Smooth muscle cell (in vitro differentiated cells): Measurements from ENCODE around the gene UBE2E1. TPM values are rescaled to one million over a fixed set of nuclear protein-coding genes. Genes with fewer than 3 reads are reported as not detected.
A peak's percentile ranks its signal among the peaks of the same experiment; 100 is the strongest.

ENCODE experiments used
- DNase-seq: peaks from one replicate; lab custom pipeline; 2025; ENCODE audit not compliant: unreplicated experiment; lab: John Stamatoyannopoulos, UW
- H2AFZ ChIP-seq: fragments of 200-600 bp; sonication (generic); 2 replicates; pipeline ENCODE4 v1.6.0; 2016; ENCODE audit warnings: antibody characterized with exemption, low read depth, mild to moderate bottlenecking
- H3F3A ChIP-seq: fragments of 200-600 bp; sonication (generic); 2 replicates; pipeline ENCODE4 v1.6.0; 2017; ENCODE audit warnings: antibody characterized with exemption, low read depth
- H3K27ac ChIP-seq: fragments of 200-600 bp; sonication (generic); 2 replicates; pipeline ENCODE4 v1.5.1; 2016; ENCODE audit warnings: low read depth, mild to moderate bottlenecking
- H3K27me3 ChIP-seq: fragments of 200-600 bp; sonication (generic); 2 replicates; pipeline ENCODE4 v1.6.1; 2016; ENCODE audit warnings: low read depth, mild to moderate bottlenecking
- H3K36me3 ChIP-seq: fragments of 200-600 bp; sonication (generic); 2 replicates; pipeline ENCODE4 v1.5.1; 2016; ENCODE audit warnings: low read depth
- H3K4me1 ChIP-seq: fragments of 200-600 bp; sonication (generic); 2 replicates; pipeline ENCODE4 v1.5.1; 2016; ENCODE audit warnings: low read depth
- H3K4me2 ChIP-seq: fragments of 200-600 bp; sonication (generic); 2 replicates; pipeline ENCODE4 v1.6.0; 2016; ENCODE audit warnings: mild to moderate bottlenecking
- H3K4me3 ChIP-seq: fragments of 200-600 bp; sonication (generic); 2 replicates; pipeline ENCODE4 v1.5.1; 2016; ENCODE audit warnings: mild to moderate bottlenecking
- H3K79me2 ChIP-seq: fragments of 200-600 bp; sonication (generic); 2 replicates; pipeline ENCODE4 v1.6.0; 2016; ENCODE audit warnings: low read depth, mild to moderate bottlenecking
- H3K9ac ChIP-seq: fragments of 200-600 bp; sonication (generic); 2 replicates; pipeline ENCODE4 v1.6.0; 2016; ENCODE audit warnings: low read depth
- H3K9me3 ChIP-seq: fragments of 200-600 bp; sonication (generic); replicated peaks from 2 replicates; pipeline ENCODE4 v1.5.1; 2016; ENCODE audit warnings: low read depth
- H4K20me1 ChIP-seq: fragments of 200-600 bp; sonication (generic); 2 replicates; pipeline ENCODE4 v1.6.0; 2016; ENCODE audit warnings: low read depth
- CTCF ChIP-seq: fragments of 200-600 bp; sonication (generic); IDR thresholded peaks from 2 replicates; pipeline ENCODE4 v1.5.1; 2017; ENCODE audit warnings: borderline replicate concordance, mild to moderate bottlenecking, antibody characterized with exemption; ENCODE audit not compliant: insufficient read depth, poor library complexity, severe bottlenecking
- WGBS: methylation state at CpG from one replicate; pipeline ENCODE4 v1.1.7; 2016; ENCODE audit warnings: low lambda C conversion rate; 5-methylcytosine and 5-hydroxymethylcytosine counted together
- polyA plus RNA-seq: library from polyadenylated mRNA; unstranded; fragments of >200 nt; fragmentation: Nextera tagmentation; extraction: Ambion mirVana; gene quantifications from 2 replicates; pipeline ENCODE4 v1.2.1, GENCODE V29; 2016
- total RNA-seq: library from RNA; depleted of rRNA; stranded (reverse); fragments of >200 nt; gene quantifications from 2 replicates; pipeline ENCODE4 v1.2.3, GENCODE V29; 2014

The UBE2E1 gene
- total and polyA plus RNA-seq, 2 experiments from 2014 or later: 13.3 to 128 TPM

DNA sequence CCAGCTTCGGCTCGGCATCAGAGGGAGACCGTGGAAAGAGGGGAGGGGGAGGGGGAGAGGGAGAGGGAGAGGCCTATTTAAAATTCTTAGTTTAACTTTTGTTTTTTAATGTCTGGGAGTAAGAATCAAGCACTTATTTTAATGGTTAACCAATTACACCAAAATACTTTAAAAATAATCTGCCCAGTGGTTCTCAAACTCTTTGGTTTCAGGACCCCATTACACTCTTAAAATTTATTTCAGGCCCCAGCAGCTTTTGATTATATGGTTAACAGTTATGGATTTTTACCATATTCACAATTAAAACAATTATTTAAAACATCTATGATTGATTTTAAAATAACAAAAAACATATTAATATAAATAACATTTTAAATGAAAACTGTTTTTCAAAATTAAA is 66.6 kb downstream of the UBE2E1 start:
- Histone ChIP-seq H3K4me1 (peaks cover 16% of the 10 kb centered on the region), H4K20me1 (peaks cover 74% of the 10 kb centered on the region), H3K9ac (no peak overlapping the region), H3F3A (peaks cover 3% of the 10 kb centered on the region), H3K9me3 (no peaks in the 10 kb centered on the region), H3K79me2 (peaks cover 58% of the 10 kb centered on the region), H3K27ac (no peak overlapping the region), H3K4me2 (no peak overlapping the region), H3K36me3 (no peaks in the 10 kb centered on the region), H3K4me3 (no peak overlapping the region), H2AFZ (no peak overlapping the region), H3K27me3 (no peaks in the 10 kb centered on the region)
- DNase-seq: no peak
- WGBS: 92% methylated on average over 2 of the region's 3 CpGs
- no peak for TF ChIP-seq CTCF

- Histone ChIP-seq H3K9me3 (no peaks in the 10 kb centered on the region), H3K27me3 (no peaks in the 10 kb centered on the region), H3K36me3 (no peaks in the 10 kb centered on the region), H2AFZ (no peak overlapping the region), H3K4me1 (peaks cover 16% of the 10 kb centered on the region), H3F3A (peaks cover 3% of the 10 kb centered on the region), H3K27ac (peak overlapping the region; percentile 60), H3K79me2 (peaks cover 56% of the 10 kb centered on the region), H4K20me1 (peaks cover 74% of the 10 kb centered on the region), H3K9ac (no peak overlapping the region), H3K4me2 (peak overlapping the region; percentile 27), H3K4me3 (no peak overlapping the region)
- no peak for TF ChIP-seq CTCF
- no peak for DNase-seq
- WGBS: 82% methylated on average over 2 of the region's 2 CpGs
Measured at GRCh38 chr3:23873941-23874340, 68.2 kb downstream of the UBE2E1 start.

DNA sequence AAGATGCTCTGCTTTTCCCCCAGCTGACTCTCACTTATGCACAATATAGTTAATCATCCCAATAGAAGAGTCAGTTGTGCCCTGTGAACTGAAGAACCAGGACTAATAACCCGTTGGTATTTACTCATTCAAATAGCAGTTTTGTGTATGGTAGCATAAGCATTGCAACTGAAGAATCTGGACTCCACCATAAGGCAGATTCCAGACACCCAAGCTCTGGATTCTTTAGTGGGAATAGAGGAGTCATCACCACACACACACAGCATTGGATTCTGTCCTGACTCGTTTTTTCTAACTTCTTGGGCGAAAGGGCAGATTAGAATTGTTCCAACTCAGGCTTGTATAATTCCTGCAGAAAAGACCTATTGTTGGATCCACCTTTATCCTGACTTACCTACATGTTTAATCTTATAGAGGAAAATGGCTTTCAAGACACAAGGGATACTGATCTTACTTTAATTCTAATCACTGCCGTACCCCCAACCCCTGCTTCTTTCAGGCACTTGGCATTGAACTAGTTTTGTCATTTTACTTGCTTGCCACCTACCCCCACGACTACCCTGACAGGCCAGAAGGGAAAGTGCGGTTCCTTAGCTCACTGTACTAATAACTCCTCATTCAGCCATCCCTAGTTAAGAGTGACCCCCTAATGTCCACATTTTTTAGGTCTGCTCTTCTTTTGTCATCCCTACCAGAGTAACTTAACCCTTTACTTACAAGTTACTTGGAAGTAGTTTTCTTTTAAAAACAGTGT is 68.8 kb downstream of the UBE2E1 start:
- Histone ChIP-seq H3K27ac (peak overlapping the region; percentile 60), H2AFZ (no peak overlapping the region), H3K9ac (no peak overlapping the region), H3F3A (peaks cover 3% of the 10 kb centered on the region), H3K27me3 (no peaks in the 10 kb centered on the region), H3K9me3 (no peaks in the 10 kb centered on the region), H3K4me2 (peak overlapping the region; percentile 20), H4K20me1 (peaks cover 77% of the 10 kb centered on the region), H3K4me3 (no peak overlapping the region), H3K36me3 (no peaks in the 10 kb centered on the region), H3K79me2 (peaks cover 54% of the 10 kb centered on the region), H3K4me1 (peaks cover 16% of the 10 kb centered on the region)
- no peak for TF ChIP-seq CTCF
- DNase-seq: no peak
- WGBS: 48% methylated on average over 6 of the region's 6 CpGs
